HUDEP-2 (cell line): ENCODE results near the gene PHF3.
"Not testable (repeated sequence)": the region's sequence is repeated elsewhere in the genome, so short reads cannot be mapped to it uniquely, and the experiment has no call there.

Source experiments
- DNase-seq, 76 experiments: peaks; one replicate each; lab custom pipeline; 2025; ENCODE audit not compliant: unreplicated experiment in 76 of 76; lab: John Stamatoyannopoulos, UW

Gene PHF3

DNA sequence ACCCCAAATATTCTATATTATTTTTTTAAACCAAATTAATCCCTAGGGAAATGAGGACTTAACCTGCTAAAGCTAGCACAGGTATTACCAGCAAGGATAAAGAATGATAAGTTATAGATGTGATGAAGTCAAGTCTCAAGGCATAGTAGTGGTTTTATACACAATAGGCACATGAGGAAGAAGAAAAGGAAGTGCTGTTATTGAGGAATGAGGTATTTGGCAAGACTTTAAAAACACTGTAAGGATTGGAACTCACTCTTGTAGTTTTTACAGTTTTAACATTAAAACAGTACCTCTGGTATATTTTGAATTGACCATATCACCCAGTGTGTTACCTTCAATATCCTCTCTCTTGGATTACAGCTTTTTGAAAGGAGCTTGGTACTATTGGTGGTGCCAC is 54.6 kb downstream of the PHF3 start:
- no peak for DNase-seq

- no peak for DNase-seq
Observed at GRCh38 chr6:63705707-63706106, 70.1 kb downstream of the PHF3 start.

- DNase-seq: no peak
Observed at GRCh38 chr6:63706630-63707029, 71.0 kb downstream of the PHF3 start.

- no peak for DNase-seq
Observed at GRCh38 chr6:63708631-63709030, 73.0 kb downstream of the PHF3 start.

GRCh38 chr6:63709148-63709547 is 73.5 kb downstream of the PHF3 start:
- no peak for DNase-seq

GRCh38 chr6:63713332-63713731 is 77.7 kb downstream of the PHF3 start:
- DNase-seq: no peak

GRCh38 chr6:63714091-63714490 is 78.5 kb downstream of the PHF3 start:
- DNase-seq: no peak

DNA sequence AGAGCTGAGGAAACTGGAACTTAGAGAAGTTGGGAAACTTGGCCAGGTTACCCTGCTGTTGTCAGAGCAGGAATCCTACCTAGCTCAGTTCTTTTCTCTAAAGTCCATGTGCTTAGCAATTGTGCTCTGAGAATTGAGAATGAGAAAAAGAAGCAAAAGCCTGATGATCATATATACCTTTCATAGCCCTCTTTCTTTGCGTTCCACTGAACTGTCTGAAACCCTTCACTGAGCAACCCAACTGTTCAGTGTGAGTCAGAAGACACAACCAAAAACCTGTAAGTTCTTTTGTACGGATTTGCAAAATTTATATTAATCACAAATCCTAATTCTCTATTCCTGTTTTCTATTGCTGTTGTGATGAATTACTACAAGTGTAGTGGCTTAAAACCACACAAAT is 80.6 kb downstream of the PHF3 start:
- no peak for DNase-seq

DNA sequence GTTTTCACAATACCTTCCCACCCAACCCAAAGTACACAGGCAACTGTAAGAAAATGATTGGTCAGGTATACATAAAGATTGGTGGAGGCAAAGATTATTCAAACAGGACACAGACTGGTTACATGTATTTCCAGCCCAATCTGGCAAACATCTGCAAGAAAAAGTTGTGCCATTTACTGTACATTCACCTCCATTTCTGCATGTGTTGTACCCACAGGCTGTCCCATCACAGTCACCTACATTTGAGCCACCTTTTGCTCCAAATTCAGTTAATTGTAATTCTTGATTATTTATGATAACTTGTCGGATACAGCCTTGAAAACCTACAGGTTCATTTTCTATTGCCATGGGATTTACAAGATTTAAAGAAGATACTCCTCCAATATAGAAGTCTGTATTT is 85.6 kb downstream of the PHF3 start:
- no peak for DNase-seq

- no peak for DNase-seq
Observed at GRCh38 chr6:63724721-63725120, 89.1 kb downstream of the PHF3 start.

GRCh38 chr6:63730311-63730710 is 94.7 kb downstream of the PHF3 start:
- DNase-seq: no peak

DNA sequence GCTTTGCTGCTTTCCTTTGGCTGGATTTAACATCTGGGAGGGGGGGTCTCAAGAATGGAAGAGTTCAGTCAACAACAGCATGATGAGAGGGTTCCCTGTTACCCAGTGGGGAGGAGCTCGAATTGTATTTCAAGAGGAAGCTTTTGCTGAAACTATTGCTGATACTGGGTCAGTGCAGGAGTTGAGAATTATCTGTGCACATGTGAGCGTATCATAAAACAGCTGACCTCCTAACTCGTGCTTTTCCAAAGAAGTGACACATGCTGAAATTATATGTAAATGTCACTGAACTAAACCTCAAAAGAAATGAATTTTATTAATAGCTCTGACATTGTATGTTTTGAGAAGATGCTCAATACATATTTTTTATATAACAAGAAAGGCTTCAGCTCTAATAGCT is 96.3 kb downstream of the PHF3 start:
- DNase-seq: no peak

GRCh38 chr6:63732336-63732735 is 96.7 kb downstream of the PHF3 start:
- DNase-seq: no peak

- no peak for DNase-seq
Observed at GRCh38 chr6:63734923-63735322, 99.3 kb downstream of the PHF3 start.

DNA sequence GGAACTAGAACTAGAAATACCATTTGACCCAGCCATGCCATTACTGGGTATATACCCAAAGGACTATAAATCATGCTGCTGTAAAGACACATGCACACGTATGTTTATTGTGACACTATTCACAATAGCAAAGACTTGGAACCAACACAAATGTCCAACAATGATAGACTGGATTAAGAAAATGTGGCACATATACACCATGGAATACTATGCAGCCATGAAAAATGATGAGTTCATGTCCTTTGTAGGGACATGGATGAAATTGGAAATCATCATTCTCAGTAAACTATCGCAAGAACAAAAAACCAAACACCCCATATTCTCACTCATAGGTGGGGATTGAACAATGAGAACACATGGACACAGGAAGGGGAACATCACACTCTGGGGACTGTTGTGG is 102.6 kb downstream of the PHF3 start:
- DNase-seq: not testable (repeated sequence)

GRCh38 chr6:63739094-63739687 is 103.6 kb downstream of the PHF3 start:
- peak in 1 of 76 experiments; percentile 5 for DNase-seq

DNA sequence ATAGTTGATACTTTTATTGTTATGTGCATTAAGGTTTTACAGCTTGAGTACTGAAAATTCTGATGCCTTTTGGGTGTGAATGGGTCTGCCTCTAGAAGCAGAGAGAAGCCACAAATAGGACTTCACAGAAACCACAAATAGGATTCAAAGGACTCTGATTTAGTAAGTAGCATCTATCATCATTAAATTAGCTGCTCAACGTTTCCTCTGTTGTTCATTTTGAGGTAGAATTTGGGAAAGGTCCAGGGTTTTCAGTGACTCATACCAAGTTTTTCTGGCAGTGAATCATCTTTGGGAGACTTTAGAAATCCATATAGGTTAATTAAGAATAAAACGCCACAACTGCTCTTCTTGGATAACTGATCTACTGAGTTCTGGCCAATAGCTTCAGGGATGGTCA is 105.1 kb downstream of the PHF3 start:
- DNase-seq: no peak

DNA sequence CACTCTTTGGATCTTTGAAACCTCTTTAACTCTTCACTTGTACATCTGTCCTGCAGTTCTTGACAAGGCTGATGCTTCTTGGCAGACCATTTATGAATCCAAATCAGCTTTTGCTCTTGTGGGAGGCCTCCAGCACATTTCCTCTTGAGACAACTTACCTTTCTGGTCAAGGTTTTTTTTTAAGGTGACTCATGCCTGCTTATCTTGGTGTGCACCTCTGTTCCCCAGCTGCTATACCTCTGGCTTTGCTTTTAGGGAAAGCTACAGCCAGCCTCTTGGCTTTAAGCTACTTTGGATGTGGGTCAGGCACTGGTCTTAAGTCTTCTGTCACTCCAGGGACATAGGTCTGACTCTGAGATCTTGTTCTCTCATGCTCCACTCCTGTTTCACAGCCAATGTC is 106.5 kb downstream of the PHF3 start:
- DNase-seq: no peak

- no peak for DNase-seq
Observed at GRCh38 chr6:63743691-63744090, 108.1 kb downstream of the PHF3 start.

DNA sequence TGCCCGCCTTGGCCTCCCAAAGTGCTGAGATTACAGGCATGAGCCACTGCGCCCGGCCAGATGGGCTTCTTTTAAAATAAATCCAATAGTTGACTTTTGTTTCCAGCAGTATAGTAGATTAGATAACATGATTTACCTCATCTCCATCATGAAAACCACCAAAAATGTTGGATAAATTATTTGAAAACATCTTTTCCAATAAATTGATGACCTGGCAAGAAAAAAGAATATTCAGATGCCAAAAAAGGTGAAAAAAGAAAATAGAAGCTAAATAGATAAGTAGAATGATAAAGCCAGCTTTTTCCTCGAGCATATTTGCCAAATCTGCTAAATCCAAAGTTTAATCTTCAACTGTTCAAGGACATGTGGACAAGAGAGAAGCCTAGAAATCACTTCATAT is 109.2 kb downstream of the PHF3 start:
- DNase-seq: no peak

DNA sequence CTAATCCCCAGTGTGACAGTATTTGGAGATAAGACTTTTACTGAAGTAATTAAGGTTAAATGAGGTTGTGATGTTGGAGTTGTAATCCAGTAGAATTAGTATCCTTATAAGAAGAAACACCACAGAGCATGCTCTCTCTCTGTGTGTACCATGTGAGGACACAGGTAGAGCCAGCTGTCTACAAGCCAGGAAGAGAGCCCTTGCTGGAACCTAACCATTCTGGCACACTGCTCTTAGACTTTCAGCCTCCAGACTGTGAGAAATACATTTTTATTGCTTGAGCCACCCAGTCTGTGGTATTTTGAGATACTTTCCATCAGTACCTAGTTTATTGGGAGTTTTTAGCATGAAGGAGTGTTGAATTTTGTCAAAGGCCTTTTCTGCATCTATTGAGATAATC is 110.2 kb downstream of the PHF3 start:
- no peak for DNase-seq

DNA sequence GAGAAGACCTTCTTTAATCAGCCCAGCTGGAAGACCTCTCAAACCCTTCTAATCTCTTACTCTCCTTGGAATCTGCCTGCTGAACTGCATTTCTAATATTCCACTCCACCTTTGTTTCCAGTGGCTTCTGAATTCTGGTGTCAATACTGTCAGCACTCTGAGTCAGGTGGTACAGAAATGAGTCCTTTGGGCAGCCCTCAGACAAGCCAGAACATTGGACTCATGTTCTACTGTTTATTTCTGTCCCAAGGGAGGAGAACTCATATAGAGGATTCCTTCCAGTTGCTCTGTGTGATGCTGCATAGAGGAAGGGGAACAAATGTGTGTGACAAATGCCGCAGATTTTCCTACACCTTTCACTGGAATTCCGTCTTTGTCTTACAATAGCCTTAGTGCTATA is 114.8 kb downstream of the PHF3 start:
- DNase-seq: no peak

- DNase-seq: not testable (repeated sequence)
Observed at GRCh38 chr6:63757275-63757674, 121.7 kb downstream of the PHF3 start.
